Cardiac muscle cell (in vitro differentiated cells and primary cell): ENCODE results near the gene SLIT3. TPM values are rescaled to one million over a fixed set of nuclear protein-coding genes. Genes with fewer than 3 reads are reported as not detected.

Source experiments
- DNase-seq, 2 donors: peaks; one replicate each; pipeline versions ENCODE4 v3.0.0 to v3.0.0-alpha.2; 2010 to 2017; ENCODE audit warnings: low read depth in 1 of 2, low spot score in 1 of 2
- H3K27ac ChIP-seq: fragments of 200-600 bp; sonication (generic); 2 replicates; pipeline ENCODE4 v1.5.1; 2016
- H3K27me3 ChIP-seq: fragments of 200-600 bp; sonication (generic); 2 replicates; pipeline ENCODE4 v1.6.0; 2016; ENCODE audit warnings: control low read depth
- H3K36me3 ChIP-seq: fragments of 200-600 bp; sonication (generic); 2 replicates; pipeline ENCODE4 v1.5.1; 2016; ENCODE audit warnings: control low read depth
- H3K4me1 ChIP-seq: fragments of 200-600 bp; sonication (generic); 2 replicates; pipeline ENCODE4 v1.8.1; 2017; ENCODE audit warnings: low read depth, mild to moderate bottlenecking, mixed run types
- H3K4me3 ChIP-seq: fragments of 200-600 bp; sonication (generic); 2 replicates; pipeline ENCODE4 v1.5.1; 2016; ENCODE audit warnings: mild to moderate bottlenecking
- H3K9me3 ChIP-seq: fragments of 200-600 bp; sonication (generic); 2 replicates; pipeline ENCODE4 v1.5.1; 2017; ENCODE audit warnings: low read depth, mild to moderate bottlenecking, control low read depth
- CTCF ChIP-seq: IDR thresholded peaks from 2 replicates; pipeline ENCODE4 v1.5.1; 2012; ENCODE audit warnings: low read depth, mild to moderate bottlenecking, low read length
- polyA plus RNA-seq: library from polyadenylated mRNA; unstranded; fragments of >200 nt; fragmentation: Nextera tagmentation; extraction: Ambion mirVana; gene quantifications from 2 replicates; pipeline ENCODE4 v1.2.1, GENCODE V29; 2016
- total RNA-seq: library from RNA; depleted of rRNA; stranded (reverse); fragments of >200 nt; gene quantifications from 2 replicates; pipeline ENCODE4 v1.2.3, GENCODE V29; 2016

The SLIT3 gene
- total and polyA plus RNA-seq, 2 experiments from 2014 or later: 50.7 to 111 TPM

GRCh38 chr5:168951769-168952168 lies 349.2 kb downstream of the SLIT3 start:
- no peak overlapping the region for H3K27ac ChIP-seq
- no peaks in the 10 kb centered on the region for H3K36me3 ChIP-seq
- no peak overlapping the region for H3K4me3 ChIP-seq
- no peaks in the 10 kb centered on the region for H3K9me3 ChIP-seq
- TF ChIP-seq CTCF: no peak
- no peaks in the 10 kb centered on the region for H3K27me3 ChIP-seq
- H3K4me1 ChIP-seq: no peaks in the 10 kb centered on the region
- no peak for DNase-seq

GRCh38 chr5:168951356-168951755 lies 349.6 kb downstream of the SLIT3 start:
- Histone ChIP-seq H3K27ac (no peak overlapping the region), H3K27me3 (no peaks in the 10 kb centered on the region), H3K4me3 (no peak overlapping the region), H3K36me3 (no peaks in the 10 kb centered on the region), H3K4me1 (no peaks in the 10 kb centered on the region), H3K9me3 (no peaks in the 10 kb centered on the region)
- no peak for TF ChIP-seq CTCF
- DNase-seq: peak in 1 of 2 donors; percentile 45

- H3K36me3 ChIP-seq: no peaks in the 10 kb centered on the region
- no peak for TF ChIP-seq CTCF
- H3K9me3 ChIP-seq: no peaks in the 10 kb centered on the region
- no peak overlapping the region for H3K27ac ChIP-seq
- no peaks in the 10 kb centered on the region for H3K27me3 ChIP-seq
- no peak for DNase-seq
- peaks cover 8% of the 10 kb centered on the region for H3K4me1 ChIP-seq
- no peak overlapping the region for H3K4me3 ChIP-seq
Observed at GRCh38 chr5:168950241-168950951, 350.5 kb downstream of the SLIT3 start.

- Histone ChIP-seq H3K27me3 (no peaks in the 10 kb centered on the region), H3K36me3 (no peaks in the 10 kb centered on the region), H3K4me1 (peaks cover 19% of the 10 kb centered on the region), H3K9me3 (no peaks in the 10 kb centered on the region), H3K27ac (no peak overlapping the region), H3K4me3 (no peak overlapping the region)
- TF ChIP-seq CTCF: no peak
- no peak for DNase-seq
Observed at GRCh38 chr5:168948746-168949145, 352.2 kb downstream of the SLIT3 start.

- Histone ChIP-seq H3K36me3 (no peaks in the 10 kb centered on the region), H3K9me3 (no peaks in the 10 kb centered on the region), H3K4me1 (peaks cover 31% of the 10 kb centered on the region), H3K4me3 (no peak overlapping the region), H3K27ac (no peak overlapping the region), H3K27me3 (no peaks in the 10 kb centered on the region)
- TF ChIP-seq CTCF: peak; percentile 91
- DNase-seq: peak; percentile 55 to 71
Observed at GRCh38 chr5:168947212-168947868, 353.6 kb downstream of the SLIT3 start.
